GM23338 (cell line): ENCODE results near the gene KCNN3. TPM values are rescaled to one million over a fixed set of nuclear protein-coding genes. Genes with fewer than 3 reads are reported as not detected.

Source experiments
- ATAC-seq: fragments of 200-7000 bp; cut with Tn5 transposase; 3 replicates; pipeline ENCODE4 v1.9.1; 2020
- DNase-seq: peaks from one replicate; pipeline ENCODE4 v3.0.0-alpha.2; 2015; ENCODE audit warnings: low spot score
- H2AFZ ChIP-seq: fragments of 200-600 bp; sonication (generic); 2 replicates; pipeline ENCODE4 v1.8.0; 2016; ENCODE audit warnings: antibody characterized with exemption, mild to moderate bottlenecking, moderate library complexity
- H3F3A ChIP-seq: fragments of 200-600 bp; sonication (generic); replicated peaks from 2 replicates; pipeline ENCODE4 v1.8.0; 2017; ENCODE audit warnings: antibody characterized with exemption, mixed run types, low read depth
- H3K27ac ChIP-seq: fragments of 200-600 bp; sonication (generic); 2 replicates; pipeline ENCODE4 v1.6.1; 2016; ENCODE audit warnings: low read depth
- H3K27me3 ChIP-seq: fragments of 200-600 bp; sonication (generic); 2 replicates; pipeline ENCODE4 v1.8.0; 2016; ENCODE audit warnings: mild to moderate bottlenecking, mixed run types, moderate library complexity; ENCODE audit not compliant: insufficient read depth
- H3K36me3 ChIP-seq: fragments of 200-600 bp; sonication (generic); 2 replicates; pipeline ENCODE4 v1.8.0; 2016; ENCODE audit warnings: mild to moderate bottlenecking; ENCODE audit not compliant: insufficient read depth
- H3K4me1 ChIP-seq: fragments of 200-600 bp; sonication (generic); 2 replicates; pipeline ENCODE4 v1.8.0; 2016; ENCODE audit warnings: mild to moderate bottlenecking, moderate library complexity; ENCODE audit not compliant: insufficient read depth
- H3K4me2 ChIP-seq: fragments of 200-600 bp; sonication (generic); 2 replicates; pipeline ENCODE4 v1.7.1; 2017; ENCODE audit warnings: mixed run types
- H3K4me3 ChIP-seq: fragments of 200-600 bp; sonication (generic); 2 replicates; pipeline ENCODE4 v1.6.1; 2016; ENCODE audit warnings: mixed run types
- H3K79me2 ChIP-seq: fragments of 200-600 bp; sonication (generic); replicated peaks from 2 replicates; pipeline ENCODE4 v1.8.0; 2017; ENCODE audit warnings: mild to moderate bottlenecking; ENCODE audit not compliant: insufficient read depth
- H3K9me2 ChIP-seq: fragments of 200-600 bp; sonication (generic); 2 replicates; pipeline ENCODE4 v1.8.0; 2017; ENCODE audit not compliant: insufficient read depth
- H4K20me1 ChIP-seq: fragments of 200-600 bp; sonication (generic); replicated peaks from 2 replicates; pipeline ENCODE4 v1.8.0; 2017; ENCODE audit warnings: mild to moderate bottlenecking; ENCODE audit not compliant: insufficient read depth
- H3K27ac Mint-ChIP-seq: 2 replicates; pipeline ENCODE4 v1.8.0; 2020; ENCODE audit warnings: inconsistent platforms, mild to moderate bottlenecking, moderate library complexity, mixed read lengths
- H3K27me3 Mint-ChIP-seq: 3 replicates; pipeline ENCODE4 v1.8.0; 2022; ENCODE audit warnings: low read depth, mild to moderate bottlenecking, moderate library complexity, mixed read lengths, inconsistent platforms; ENCODE audit not compliant: insufficient read depth, poor library complexity
- H3K36me3 Mint-ChIP-seq: 3 replicates; pipeline ENCODE4 v1.8.0; 2021; ENCODE audit warnings: low read depth, mild to moderate bottlenecking, inconsistent platforms, moderate library complexity, mixed read lengths
- H3K4me1 Mint-ChIP-seq: 3 replicates; pipeline ENCODE4 v1.8.0; 2020; ENCODE audit warnings: mild to moderate bottlenecking, inconsistent platforms, mixed read lengths
- H3K4me3 Mint-ChIP-seq: 3 replicates; pipeline ENCODE4 v1.8.0; 2021; ENCODE audit warnings: moderate library complexity, mild to moderate bottlenecking, inconsistent platforms, mixed read lengths
- H3K9me3 Mint-ChIP-seq: 3 replicates; pipeline ENCODE4 v1.8.0; 2020; ENCODE audit warnings: moderate library complexity, mild to moderate bottlenecking, inconsistent platforms, mixed read lengths
- CREB1 ChIP-seq: fragments of 250-450 bp; sonication (Bioruptor Pico); IDR thresholded peaks from 2 replicates; pipeline ENCODE4 v1.5.0; 2020; ENCODE audit warnings: low read depth, mild to moderate bottlenecking, moderate library complexity
- EZH2phosphoT487 ChIP-seq: fragments of 200-600 bp; sonication (generic); IDR thresholded peaks from one replicate; pipeline ENCODE4 v1.8.1; 2018; ENCODE audit warnings: antibody characterized with exemption; ENCODE audit not compliant: unreplicated experiment
- NANOG ChIP-seq: IDR thresholded peaks from 2 replicates; pipeline ENCODE4 v1.6.1; 2016; ENCODE audit warnings: antibody characterized with exemption, borderline replicate concordance
- STAT1 ChIP-seq: IDR thresholded peaks from one replicate; pipeline ENCODE4 v1.6.1; 2016; ENCODE audit warnings: antibody characterized with exemption; ENCODE audit not compliant: unreplicated experiment
- ZNF331 ChIP-seq: fragments of 250-450 bp; sonication (Bioruptor Pico); IDR thresholded peaks from 2 replicates; pipeline ENCODE4 v1.5.0; 2020; ENCODE audit warnings: low read depth, mild to moderate bottlenecking, moderate library complexity
- polyA plus RNA-seq: library from polyadenylated mRNA; unstranded; fragments of >200 nt; fragmentation: Nextera tagmentation; extraction: Ambion mirVana; gene quantifications from 2 replicates; pipeline ENCODE4 v1.2.1, GENCODE V29; 2016
- total RNA-seq: library from RNA; depleted of rRNA; stranded (reverse); fragments of >200 nt; shearing (Covaris generic); gene quantifications from 2 replicates; pipeline ENCODE4 v1.2.3, GENCODE V29; 2014
- TF ChIP-seq, protein P1 (sequence below), 2 experiments: fragments of 200-600 bp in 1 of 2; sonication (generic) in 1 of 2; conservative IDR thresholded peaks; 2 replicates each; pipeline versions ENCODE4 v1.5.1 to v1.6.1; 2016 to 2017; ENCODE audit warnings: antibody characterized with exemption in 2 of 2, low read depth in 2 of 2, mild to moderate bottlenecking in 2 of 2, moderate library complexity in 1 of 2
- TF ChIP-seq, protein P2 (sequence below): IDR thresholded peaks from 2 replicates; pipeline ENCODE4 v1.6.1; 2016; ENCODE audit warnings: antibody characterized with exemption

KCNN3 gene
- total and polyA plus RNA-seq, 2 experiments from 2014 or later: 1.9 to 3.0 TPM

DNA sequence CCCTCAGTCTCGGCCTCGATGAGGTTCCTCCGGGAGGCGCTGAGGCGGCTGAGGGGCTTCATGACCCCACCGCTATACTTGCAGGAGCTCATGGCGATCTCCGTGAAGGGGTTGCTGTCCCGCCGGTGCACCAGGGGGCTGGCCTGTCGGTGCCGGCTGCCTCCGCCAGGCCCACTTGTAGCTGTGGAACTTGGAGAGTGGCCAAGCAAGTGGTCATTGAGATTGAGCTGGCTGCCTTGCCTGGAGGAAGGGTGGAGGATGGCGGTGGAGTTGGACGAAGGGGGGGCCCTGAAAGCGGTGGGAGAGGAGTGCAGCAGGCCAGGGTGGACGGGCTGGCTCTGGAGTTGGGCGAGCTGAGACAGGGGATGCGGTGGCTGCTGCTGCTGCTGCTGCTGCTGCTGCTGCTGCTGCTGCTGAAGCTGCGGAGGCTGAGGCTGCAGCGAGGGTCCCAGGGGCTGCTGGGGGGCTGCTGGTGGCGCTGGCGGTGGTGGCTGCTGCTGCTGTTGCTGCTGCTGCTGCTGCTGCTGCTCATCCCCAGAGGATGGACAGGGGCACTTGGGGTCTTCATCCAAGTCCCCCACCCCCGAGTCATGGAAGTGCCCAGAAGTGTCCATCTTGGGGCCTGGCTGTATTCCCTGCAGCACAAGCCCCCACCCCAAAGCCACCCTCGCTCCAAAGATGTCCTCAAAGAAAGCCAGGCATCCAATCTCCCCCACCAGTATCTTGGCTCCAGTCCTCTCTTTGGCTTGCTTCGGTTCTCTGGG is 548 bp downstream of the KCNN3 start (continued):
- TF ChIP-seq, protein P1, sequence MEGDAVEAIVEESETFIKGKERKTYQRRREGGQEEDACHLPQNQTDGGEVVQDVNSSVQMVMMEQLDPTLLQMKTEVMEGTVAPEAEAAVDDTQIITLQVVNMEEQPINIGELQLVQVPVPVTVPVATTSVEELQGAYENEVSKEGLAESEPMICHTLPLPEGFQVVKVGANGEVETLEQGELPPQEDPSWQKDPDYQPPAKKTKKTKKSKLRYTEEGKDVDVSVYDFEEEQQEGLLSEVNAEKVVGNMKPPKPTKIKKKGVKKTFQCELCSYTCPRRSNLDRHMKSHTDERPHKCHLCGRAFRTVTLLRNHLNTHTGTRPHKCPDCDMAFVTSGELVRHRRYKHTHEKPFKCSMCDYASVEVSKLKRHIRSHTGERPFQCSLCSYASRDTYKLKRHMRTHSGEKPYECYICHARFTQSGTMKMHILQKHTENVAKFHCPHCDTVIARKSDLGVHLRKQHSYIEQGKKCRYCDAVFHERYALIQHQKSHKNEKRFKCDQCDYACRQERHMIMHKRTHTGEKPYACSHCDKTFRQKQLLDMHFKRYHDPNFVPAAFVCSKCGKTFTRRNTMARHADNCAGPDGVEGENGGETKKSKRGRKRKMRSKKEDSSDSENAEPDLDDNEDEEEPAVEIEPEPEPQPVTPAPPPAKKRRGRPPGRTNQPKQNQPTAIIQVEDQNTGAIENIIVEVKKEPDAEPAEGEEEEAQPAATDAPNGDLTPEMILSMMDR (conservative IDR thresholded peaks at IDR 0.05; ENCODE audit: low read depth in 2 of 2): no peak
- TF ChIP-seq NANOG: no peak
- TF ChIP-seq EZH2phosphoT487: no peak

DNA sequence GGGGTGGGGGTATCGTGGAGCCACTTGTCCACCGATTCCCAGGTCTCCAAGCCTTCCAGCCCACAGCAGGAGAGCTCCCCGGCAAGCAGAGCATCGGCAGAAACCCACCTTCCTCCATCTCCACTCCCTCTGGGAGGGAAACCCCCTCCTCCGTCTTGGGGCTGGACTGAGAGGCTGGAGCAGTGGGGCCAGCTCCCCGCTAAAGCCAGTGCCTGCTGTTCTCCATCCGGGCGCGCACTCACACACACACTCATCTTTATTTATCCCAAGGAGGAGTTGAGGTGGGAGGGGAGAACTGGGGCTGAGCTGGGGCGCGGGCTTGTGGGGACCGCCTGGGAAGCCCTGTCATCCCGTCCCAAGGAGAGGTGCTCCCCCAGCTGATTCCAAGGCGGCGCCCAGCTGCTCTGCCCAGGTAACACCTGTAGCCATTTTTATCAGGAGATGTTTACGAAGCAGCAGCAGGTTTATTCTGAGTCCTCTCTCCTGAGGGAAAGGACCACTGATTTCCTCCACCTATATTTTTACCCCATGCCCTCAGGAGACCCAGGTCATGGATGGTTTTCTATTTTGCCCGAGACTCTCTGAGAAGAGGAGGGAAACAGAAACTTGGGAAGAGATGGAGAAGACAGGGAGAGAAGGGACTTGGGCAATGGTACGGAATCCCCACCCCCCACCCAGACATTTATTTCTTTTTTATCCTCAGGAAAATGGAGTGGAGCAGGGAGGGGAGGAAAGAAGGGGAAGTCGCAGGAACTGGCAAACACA is 2.1 kb downstream of the KCNN3 start:
- Histone ChIP-seq H3F3A (no peaks in the 10 kb centered on the region), H3K4me1 (peaks cover 38% of the 10 kb centered on the region), H3K79me2 (no peaks in the 10 kb centered on the region), H3K9me2 (no peaks in the 10 kb centered on the region), H3K4me3 (peak overlapping the region; percentile 49), H3K4me2 (peak overlapping the region; percentile 76), H2AFZ (peak overlapping the region; percentile 47; the same call in 1 of the 2 replicates), H3K27me3 (peaks cover 21% of the 10 kb centered on the region), H3K27ac (no peak overlapping the region), H4K20me1 (no peaks in the 10 kb centered on the region), H3K36me3 (no peaks in the 10 kb centered on the region)
- Mint-ChIP-seq H3K27ac (no peak overlapping the region), H3K4me1 (peaks cover 68% of the 10 kb centered on the region), H3K9me3 (no peaks in the 10 kb centered on the region; the same call in 2 of the 3 replicates), H3K36me3 (no peaks in the 10 kb centered on the region), H3K4me3 (peak overlapping the region; percentile 73), H3K27me3 (peaks cover 29% of the 10 kb centered on the region)
- TF ChIP-seq CREB1: no peak
- TF ChIP-seq STAT1: no peak
- no peak for ATAC-seq
- DNase-seq: peak; percentile 41

DNA sequence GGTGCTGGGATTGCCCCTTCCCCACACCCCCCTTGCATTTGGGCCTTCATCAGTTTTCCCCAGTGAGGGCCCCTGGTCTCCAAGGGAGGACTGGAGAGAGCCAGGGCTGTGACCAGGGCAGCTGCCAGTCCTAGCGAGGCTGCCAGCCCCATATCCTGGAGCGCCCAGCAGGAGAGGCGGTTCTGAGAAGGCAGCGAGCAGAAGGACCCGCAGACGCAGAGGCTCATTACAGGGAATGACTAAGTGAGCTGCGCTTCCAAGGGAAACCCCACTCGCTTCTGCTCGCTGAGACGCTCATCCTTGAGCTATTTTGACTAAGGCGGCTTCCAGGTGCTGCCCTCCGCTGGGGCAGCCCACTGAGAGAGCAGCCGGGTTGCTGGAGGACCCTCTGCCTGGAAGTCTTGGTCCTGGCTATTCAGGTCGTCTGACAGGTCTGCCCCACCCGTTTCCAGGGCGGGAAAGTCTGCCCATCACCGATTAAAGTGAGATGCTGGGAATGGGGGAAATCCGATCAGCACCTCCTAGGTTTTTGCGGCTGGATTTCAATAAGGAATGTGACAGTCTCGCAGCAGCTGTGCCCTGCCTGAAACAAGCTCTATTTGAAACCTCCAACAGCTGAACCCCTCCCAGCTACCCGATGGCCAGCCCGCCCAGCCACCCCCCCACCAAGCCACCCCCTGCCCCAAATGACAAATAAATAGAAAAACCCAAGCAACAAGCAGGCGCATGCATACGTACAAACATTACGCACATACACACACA is 2.8 kb downstream of the KCNN3 start:
- Mint-ChIP-seq H3K27ac (no peak overlapping the region), H3K9me3 (no peaks in the 10 kb centered on the region), H3K4me1 (peaks cover 75% of the 10 kb centered on the region), H3K27me3 (peaks cover 32% of the 10 kb centered on the region), H3K36me3 (no peaks in the 10 kb centered on the region), H3K4me3 (peak overlapping the region; percentile 73)
- H3K9me2 ChIP-seq: no peaks in the 10 kb centered on the region
- H3K4me1 ChIP-seq: peaks cover 43% of the 10 kb centered on the region
- no peaks in the 10 kb centered on the region for H3F3A ChIP-seq
- peak overlapping the region; percentile 40; the same call in 1 of the 2 replicates for H3K4me3 ChIP-seq
- no peak overlapping the region; the same call in 1 of the 2 replicates for H3K27ac ChIP-seq
- H3K27me3 ChIP-seq: peaks cover 21% of the 10 kb centered on the region
- no peaks in the 10 kb centered on the region for H3K36me3 ChIP-seq
- H3K79me2 ChIP-seq: no peaks in the 10 kb centered on the region
- TF ChIP-seq, protein P2, sequence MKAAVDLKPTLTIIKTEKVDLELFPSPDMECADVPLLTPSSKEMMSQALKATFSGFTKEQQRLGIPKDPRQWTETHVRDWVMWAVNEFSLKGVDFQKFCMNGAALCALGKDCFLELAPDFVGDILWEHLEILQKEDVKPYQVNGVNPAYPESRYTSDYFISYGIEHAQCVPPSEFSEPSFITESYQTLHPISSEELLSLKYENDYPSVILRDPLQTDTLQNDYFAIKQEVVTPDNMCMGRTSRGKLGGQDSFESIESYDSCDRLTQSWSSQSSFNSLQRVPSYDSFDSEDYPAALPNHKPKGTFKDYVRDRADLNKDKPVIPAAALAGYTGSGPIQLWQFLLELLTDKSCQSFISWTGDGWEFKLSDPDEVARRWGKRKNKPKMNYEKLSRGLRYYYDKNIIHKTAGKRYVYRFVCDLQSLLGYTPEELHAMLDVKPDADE: no peak
- TF ChIP-seq ZNF331 (CRISPR knock-in tag): no peak
- no peak for TF ChIP-seq STAT1
- H3K4me2 ChIP-seq: peak overlapping the region; percentile 75
- DNase-seq (peak; percentile 51), ATAC-seq (peak; percentile 4)
- H4K20me1 ChIP-seq: no peaks in the 10 kb centered on the region
- no peak overlapping the region for H2AFZ ChIP-seq
